Brain pericyte (primary cell): ENCODE measurements around the gene SLC16A8.
A peak's percentile ranks its signal among the peaks of the same experiment; 100 is the strongest.

Experiments used
- DNase-seq: peaks from one replicate; pipeline ENCODE4 v3.0.0-alpha.2; 2012; ENCODE audit warnings: low read depth, low spot score

SLC16A8 gene

GRCh38 chr22:38074181-38075104 lies 9.5 kb downstream of the SLC16A8 start:
- no peak for DNase-seq

GRCh38 chr22:38073150-38074130 lies 10.5 kb downstream of the SLC16A8 start:
- no peak for DNase-seq

- no peak for DNase-seq
These were observed 11.4 kb downstream of the SLC16A8 start for GRCh38 chr22:38072322-38073149.

- DNase-seq, result no peak
These were observed 12.3 kb downstream of the SLC16A8 start for GRCh38 chr22:38071421-38072321.

- DNase-seq, result no peak
These were observed 13.6 kb downstream of the SLC16A8 start for GRCh38 chr22:38070250-38070921.

GRCh38 chr22:38069372-38070249 lies 14.4 kb downstream of the SLC16A8 start:
- DNase-seq, result peak; percentile 73

- DNase-seq, result no peak
These were observed 15.2 kb downstream of the SLC16A8 start for GRCh38 chr22:38068641-38069371.

- no peak for DNase-seq
These were observed 16.1 kb downstream of the SLC16A8 start for GRCh38 chr22:38067761-38068360.

GRCh38 chr22:38067028-38067415 lies 17.0 kb downstream of the SLC16A8 start:
- no peak for DNase-seq

GRCh38 chr22:38066381-38067027 lies 17.5 kb downstream of the SLC16A8 start:
- no peak for DNase-seq

- no peak for DNase-seq
These were observed 18.4 kb downstream of the SLC16A8 start for GRCh38 chr22:38065539-38065938.

GRCh38 chr22:38062791-38063190 lies 21.2 kb downstream of the SLC16A8 start:
- DNase-seq, result no peak

GRCh38 chr22:38056969-38057891 lies 26.8 kb downstream of the SLC16A8 start, which contains the start of gene PICK1:
TSS of gene PICK1 (plus strand) at chr22:38057404. CDS start at chr22:38057810, 406 bp downstream.
- peak; percentile 80 for DNase-seq

GRCh38 chr22:38051900-38052862 lies 31.8 kb downstream of the SLC16A8 start:
- no peak for DNase-seq

- DNase-seq, result no peak
These were observed 32.7 kb downstream of the SLC16A8 start for GRCh38 chr22:38051261-38051660.
